GM23248 (cell line): ENCODE measurements around the gene TFPI2. TPM values are rescaled to one million over a fixed set of nuclear protein-coding genes. Genes with fewer than 3 reads are reported as not detected.

Experiments used
- DNase-seq: peaks from one replicate; pipeline ENCODE4 v3.0.0-alpha.2; 2015
- H2AFZ ChIP-seq: fragments of 200-600 bp; sonication (generic); 2 replicates; pipeline ENCODE4 v1.6.1; 2016; ENCODE audit warnings: antibody characterized with exemption
- H3F3A ChIP-seq: fragments of 200-600 bp; sonication (generic); 2 replicates; pipeline ENCODE4 v1.6.1; 2016; ENCODE audit warnings: mild to moderate bottlenecking, antibody characterized with exemption, mixed run types; ENCODE audit not compliant: insufficient read depth
- H3K27ac ChIP-seq: fragments of 200-600 bp; sonication (generic); 2 replicates; pipeline ENCODE4 v1.5.1; 2016; ENCODE audit warnings: mild to moderate bottlenecking
- H3K27me3 ChIP-seq: fragments of 200-600 bp; sonication (generic); replicated peaks from 2 replicates; pipeline ENCODE4 v1.6.1; 2016; ENCODE audit warnings: mild to moderate bottlenecking; ENCODE audit not compliant: insufficient read depth
- H3K36me3 ChIP-seq: fragments of 200-600 bp; sonication (generic); 2 replicates; pipeline ENCODE4 v1.6.1; 2016; ENCODE audit warnings: low read depth, mild to moderate bottlenecking
- H3K4me1 ChIP-seq: fragments of 200-600 bp; sonication (generic); 2 replicates; pipeline ENCODE4 v1.6.1; 2016; ENCODE audit warnings: mild to moderate bottlenecking; ENCODE audit not compliant: insufficient read depth
- H3K4me2 ChIP-seq: fragments of 200-600 bp; sonication (generic); one replicate; pipeline ENCODE4 v1.6.1; 2016; ENCODE audit warnings: mild to moderate bottlenecking; ENCODE audit not compliant: unreplicated experiment
- H3K4me3 ChIP-seq: fragments of 200-600 bp; sonication (generic); 2 replicates; pipeline ENCODE4 v1.5.1; 2016; ENCODE audit warnings: mild to moderate bottlenecking
- H3K79me2 ChIP-seq: fragments of 200-600 bp; sonication (generic); 2 replicates; pipeline ENCODE4 v1.6.1; 2016; ENCODE audit warnings: mild to moderate bottlenecking; ENCODE audit not compliant: insufficient read depth
- H3K9ac ChIP-seq: fragments of 200-600 bp; sonication (generic); 2 replicates; pipeline ENCODE4 v1.6.1; 2016; ENCODE audit warnings: mild to moderate bottlenecking
- H3K9me2 ChIP-seq: fragments of 200-600 bp; sonication (generic); 2 replicates; pipeline ENCODE4 v1.6.1; 2016; ENCODE audit warnings: mixed run types, mild to moderate bottlenecking, moderate library complexity; ENCODE audit not compliant: insufficient read depth
- H3K9me3 ChIP-seq: fragments of 200-600 bp; sonication (generic); one replicate; pipeline ENCODE4 v1.6.1; 2017; ENCODE audit warnings: low read depth
- H4K20me1 ChIP-seq: fragments of 200-600 bp; sonication (generic); 2 replicates; pipeline ENCODE4 v1.6.0; 2016; ENCODE audit not compliant: insufficient read depth
- EZH2 ChIP-seq: fragments of 200-600 bp; sonication (generic); IDR thresholded peaks from 2 replicates; pipeline ENCODE4 v1.6.1; 2018; ENCODE audit warnings: antibody characterized with exemption, mild to moderate bottlenecking; ENCODE audit not compliant: insufficient read depth, poor library complexity, severe bottlenecking
- EZH2phosphoT487 ChIP-seq: fragments of 200-600 bp; sonication (generic); IDR thresholded peaks from 2 replicates; pipeline ENCODE4 v1.6.1; 2018; ENCODE audit warnings: antibody characterized with exemption, moderate library complexity, mild to moderate bottlenecking, low read depth; ENCODE audit not compliant: insufficient read depth
- WGBS, 2 experiments: methylation state at CpG; one replicate each; pipeline ENCODE4 v1.1.6; 2015 to 2017; ENCODE audit warnings: low lambda C conversion rate in 2 of 2, low coverage in 1 of 2; ENCODE audit errors: missing lambda C conversion rate in 2 of 2; 5-methylcytosine and 5-hydroxymethylcytosine counted together
- in situ Hi-C: fragments of 300-500 bp; cut with MboI; formaldehyde crosslinking; loops from 2 replicates; pipeline ENCODE4 v1.15.0; 2020
- polyA plus RNA-seq: library from polyadenylated mRNA; unstranded; fragments of >200 nt; fragmentation: Nextera tagmentation; extraction: Ambion mirVana; gene quantifications from 2 replicates; pipeline ENCODE4 v1.2.1, GENCODE V29; 2016
- total RNA-seq: library from RNA; depleted of rRNA; stranded (reverse); fragments of >200 nt; shearing (Covaris generic); gene quantifications from 2 replicates; pipeline ENCODE4 v1.2.3, GENCODE V29; 2014; rRNA removed

The TFPI2 gene
- total RNA-seq (435 and 654 TPM in 2 replicates), polyA plus RNA-seq (706 and 730 TPM in 2 replicates)

- H3K4me2 ChIP-seq = peak within 1 kb of the TSS; percentile 91
- peak within 1 kb of the TSS; percentile 74 for H3K9ac ChIP-seq
- in situ Hi-C loops = no loop called here
- peak within 1 kb of the TSS; percentile 83 for H3K4me3 ChIP-seq
- no peaks in the 10 kb centered on the region for H3K27me3 ChIP-seq
- 1% methylated on average over 34 to 45 of the region's 49 CpGs for WGBS, 2 experiments
- H3K4me1 ChIP-seq = peaks cover 14% of the 10 kb centered on the region
- peak within 1 kb of the TSS; percentile 94 for H2AFZ ChIP-seq
- TF ChIP-seq EZH2 (no peak), EZH2phosphoT487 (no peak)
- no peaks in the 10 kb centered on the region for H4K20me1 ChIP-seq
- no peaks in the 10 kb centered on the region for H3K9me2 ChIP-seq
- H3K79me2 ChIP-seq = no peaks in the 10 kb centered on the region
- peaks cover 30% of the 10 kb centered on the region for H3F3A ChIP-seq
- no peaks in the 10 kb centered on the region for H3K36me3 ChIP-seq
- H3K27ac ChIP-seq = peak within 1 kb of the TSS; percentile 67
- DNase-seq = peak; percentile 84
- no peaks in the 10 kb centered on the region for H3K9me3 ChIP-seq
Observed at GRCh38 chr7:93890464-93891068, at the start of gene TFPI2. Gene TFPI2 (minus strand): TSS chr7:93890753. CDS start chr7:93890678, 75 bp downstream.

GRCh38 chr7:93938293-93938692, 47.7 kb upstream of the TFPI2 start:
- no peak overlapping the region for H2AFZ ChIP-seq
- H3K27ac ChIP-seq = no peak overlapping the region
- in situ Hi-C loops = no loop called here
- no peaks in the 10 kb centered on the region for H3K36me3 ChIP-seq
- no peak for DNase-seq
- no peaks in the 10 kb centered on the region for H3K27me3 ChIP-seq
- H3F3A ChIP-seq = peaks cover 15% of the 10 kb centered on the region
- no peaks in the 10 kb centered on the region for H4K20me1 ChIP-seq
- H3K9me2 ChIP-seq = no peaks in the 10 kb centered on the region
- H3K4me1 ChIP-seq = peaks cover 22% of the 10 kb centered on the region
- TF ChIP-seq EZH2 (no peak), EZH2phosphoT487 (no peak)
- no peak overlapping the region for H3K4me2 ChIP-seq
- H3K9me3 ChIP-seq = no peaks in the 10 kb centered on the region
- H3K9ac ChIP-seq = no peak overlapping the region
- no peak overlapping the region for H3K4me3 ChIP-seq
- no peaks in the 10 kb centered on the region for H3K79me2 ChIP-seq

GRCh38 chr7:93937818-93938217, 47.3 kb upstream of the TFPI2 start:
- in situ Hi-C loops = no loop called here
- no peak overlapping the region for H3K27ac ChIP-seq
- no peaks in the 10 kb centered on the region for H3K27me3 ChIP-seq
- H3K4me2 ChIP-seq = no peak overlapping the region
- no peaks in the 10 kb centered on the region for H3K36me3 ChIP-seq
- no peak for TF ChIP-seq EZH2phosphoT487
- TF ChIP-seq EZH2 = no peak
- DNase-seq = no peak
- peaks cover 22% of the 10 kb centered on the region for H3K4me1 ChIP-seq
- H3K4me3 ChIP-seq = no peak overlapping the region
- no peaks in the 10 kb centered on the region for H3K79me2 ChIP-seq
- no peak overlapping the region for H3K9ac ChIP-seq
- peaks cover 15% of the 10 kb centered on the region for H3F3A ChIP-seq
- H3K9me3 ChIP-seq = no peaks in the 10 kb centered on the region
- H2AFZ ChIP-seq = no peak overlapping the region
- no peaks in the 10 kb centered on the region for H4K20me1 ChIP-seq
- no peaks in the 10 kb centered on the region for H3K9me2 ChIP-seq
- WGBS, 2 experiments = 98 to 100% methylated on average over 1 of the region's 1 CpG

GRCh38 chr7:93935102-93935501, 44.5 kb upstream of the TFPI2 start:
- peaks cover 10% of the 10 kb centered on the region for H3K4me1 ChIP-seq
- DNase-seq = no peak
- in situ Hi-C loops = no loop called here
- no peaks in the 10 kb centered on the region for H3K27me3 ChIP-seq
- no peaks in the 10 kb centered on the region for H4K20me1 ChIP-seq
- no peak overlapping the region for H3K9ac ChIP-seq
- H3K36me3 ChIP-seq = no peaks in the 10 kb centered on the region
- no peaks in the 10 kb centered on the region for H3K79me2 ChIP-seq
- no peak overlapping the region for H3K4me3 ChIP-seq
- no peaks in the 10 kb centered on the region for H3K9me2 ChIP-seq
- H3K27ac ChIP-seq = no peak overlapping the region
- no peak overlapping the region for H2AFZ ChIP-seq
- TF ChIP-seq EZH2phosphoT487 = no peak
- TF ChIP-seq EZH2 = no peak
- 87 to 92% methylated on average over 2 of the region's 2 CpGs for WGBS, 2 experiments
- H3K4me2 ChIP-seq = no peak overlapping the region
- H3K9me3 ChIP-seq = no peaks in the 10 kb centered on the region
- no peaks in the 10 kb centered on the region for H3F3A ChIP-seq

GRCh38 chr7:93933156-93933555, 42.6 kb upstream of the TFPI2 start:
- H3K4me1 ChIP-seq = peaks cover 5% of the 10 kb centered on the region; the same call in 1 of the 2 replicates
- WGBS, 2 experiments = 99 to 100% methylated on average over 3 of the region's 3 CpGs
- in situ Hi-C loops = no loop called here

More at GRCh38 chr7:93933156-93933555, 42.6 kb upstream of the TFPI2 start:
- peaks cover 11% of the 10 kb centered on the region; the same call in 1 of the 2 replicates for H3F3A ChIP-seq
- DNase-seq = no peak
- no peaks in the 10 kb centered on the region for H3K9me2 ChIP-seq
- no peaks in the 10 kb centered on the region for H3K27me3 ChIP-seq
- no peak overlapping the region for H3K4me3 ChIP-seq
- H3K36me3 ChIP-seq = no peaks in the 10 kb centered on the region
- H4K20me1 ChIP-seq = no peaks in the 10 kb centered on the region
- H3K4me2 ChIP-seq = no peak overlapping the region
- no peaks in the 10 kb centered on the region for H3K79me2 ChIP-seq
- no peaks in the 10 kb centered on the region for H3K9me3 ChIP-seq
- no peak overlapping the region for H2AFZ ChIP-seq
- no peak for TF ChIP-seq EZH2phosphoT487
- no peak for TF ChIP-seq EZH2
- H3K9ac ChIP-seq = no peak overlapping the region
- H3K27ac ChIP-seq = no peak overlapping the region
